ENCODE data around the gene CEP192.

- TF ChIP-seq CTCF (IDR thresholded peaks at IDR 0.05) (no peak), POLR2AphosphoS5 (IDR thresholded peaks at IDR 0.05; ENCODE audit: low read depth, low read length) (no peak), NFIC (IDR thresholded peaks at IDR 0.05; ENCODE audit: borderline replicate concordance) (no peak), YY1 (IDR thresholded peaks at IDR 0.05; ENCODE audit: low read depth) (no peak)
These were observed 14.1 kb downstream of the CEP192 start for GRCh38 chr18:13005289-13005688.

All from SK-N-SH (cell line).